Pancreas (tissue), 10 donors: ENCODE results near the gene NTNG2. TPM values are rescaled to one million over a fixed set of nuclear protein-coding genes. Genes with fewer than 3 reads are reported as not detected.

Experiments used
- ATAC-seq, 4 donors: fragments of 200-7000 bp; cut with Tn5 transposase; one replicate each; pipeline versions ENCODE4 v1.8.0 to v1.9.1; 2020; ENCODE audit warnings: mild to moderate bottlenecking in 4 of 4, moderate library complexity in 4 of 4
- DNase-seq, 6 donors: peaks; one replicate each; pipeline ENCODE4 v3.0.0-alpha.2; 2020
- FAIRE-seq: peaks from 2 replicates; lab custom pipeline; 2012; peaks lifted over from hg19 to GRCh38; lab: Jason Lieb, UNC
- H3K27ac ChIP-seq, 4 donors: fragments of 200-600 bp; sonication (generic); 1 replicate in 3 of 4; 2 replicates in 1 of 4; pipeline versions ENCODE4 v1.5.0 to v1.8.0; 2020
- H3K27me3 ChIP-seq, 4 donors: fragments of 200-600 bp; one replicate each; pipeline ENCODE4 v1.8.0; 2021
- H3K36me3 ChIP-seq, 3 donors: fragments of 200-600 bp; sonication (generic) in 1 of 3; one replicate each; pipeline versions ENCODE4 v1.5.0 to v1.8.0; 2020 to 2021
- H3K4me1 ChIP-seq, 3 donors: fragments of 200-600 bp; one replicate each; pipeline ENCODE4 v1.8.0; 2021
- H3K4me3 ChIP-seq, 4 donors: fragments of 200-600 bp; sonication (generic) in 2 of 4; one replicate each; pipeline versions ENCODE4 v1.5.0 to v1.8.0; 2020 to 2021
- H3K9me3 ChIP-seq, 4 donors: fragments of 200-600 bp; one replicate each; pipeline ENCODE4 v1.8.0; 2021
- CTCF ChIP-seq, 4 donors: fragments of 200-600 bp; sonication (generic) in 3 of 4; IDR thresholded peaks; one replicate each; pipeline versions ENCODE4 v1.5.0 to v1.8.0; 2021; ENCODE audit warnings: antibody characterized with exemption in 4 of 4
- WGBS, 2 donors: extraction: QIAGEN DNeasy Blood & Tissue Kit; methylation state at CpG; one replicate each; pipeline ENCODE4 v1.1.7; 2013; 5-methylcytosine and 5-hydroxymethylcytosine counted together
- intact Hi-C, 3 donors: fragments of 100-400 bp; cut with DNase I; formaldehyde crosslinking; loops; one replicate each; pipeline versions ENCODE4 v1.11.1 to v1.14.2; 2022
- polyA plus RNA-seq, 2 donors: library from polyadenylated mRNA; stranded (reverse); fragments of 200-250 nt; gene quantifications; one replicate each; pipeline ENCODE4 v1.2.3, GENCODE V29; 2013
- total RNA-seq, 6 donors: library from RNA; stranded (reverse); fragmentation: NEBNext Ultra II Directional in 4 of 6; extraction: Animal tissue kit (Norgen Biotek cat#: 25700) in 4 of 6; gene quantifications; one replicate each; pipeline versions ENCODE4 v1.2.1 to v1.2.4, GENCODE V29; 2021 to 2023
- donor health status: healthy with polysubstance abuse.
- donor health status: DM: no; HTN: no; CAD: no; lungs with moderate emphysema.
- donor health status: DM: no; HTN: no; CAD: no.
- donor health status: control.
- donor health status: control.
- donor health status: Bipolar disorder and iron deficiency.
- donor health status: DM: yes; HTN: yes; CAD: no.
- donor health status: DM: no; HTN: no; CAD: no.
- donor health status: DM: no; HTN: no; CAD: no.
- donor health status: DM: yes; HTN: yes; CAD: no.

NTNG2 gene
- total and polyA plus RNA-seq, 8 donors = 1.0 to 6.4 (median 2.4) TPM

GRCh38 chr9:132207215-132207614 is 45.4 kb downstream of the NTNG2 start:
- H3K36me3 ChIP-seq = no peaks in the 10 kb centered on the region
- H3K4me1 ChIP-seq = no peaks in the 10 kb centered on the region
- H3K9me3 ChIP-seq = no peaks in the 10 kb centered on the region
- WGBS, 2 donors = 70 to 78% methylated on average over 14 of the region's 14 CpGs
- DNase-seq (no peak), FAIRE-seq (no peak), ATAC-seq (no peak)
- intact Hi-C loops = no loop called here
- no peak overlapping the region for H3K27ac ChIP-seq
- no peaks in the 10 kb centered on the region for H3K27me3 ChIP-seq
- TF ChIP-seq CTCF (IDR thresholded peaks at IDR 0.05) = no peak
- no peak overlapping the region for H3K4me3 ChIP-seq

GRCh38 chr9:132207839-132208615 is 46.2 kb downstream of the NTNG2 start:
- Histone ChIP-seq H3K27ac (no peak overlapping the region), H3K4me1 (no peaks in the 10 kb centered on the region), H3K4me3 (no peak overlapping the region), H3K27me3 (no peaks in the 10 kb centered on the region), H3K9me3 (no peaks in the 10 kb centered on the region), H3K36me3 (no peaks in the 10 kb centered on the region)
- FAIRE-seq (no peak), DNase-seq (no peak), ATAC-seq (no peak)
- intact Hi-C loops = no loop called here
- 71 to 81% methylated on average over 16 of the region's 16 CpGs for WGBS, 2 donors
- no peak for TF ChIP-seq CTCF (IDR thresholded peaks at IDR 0.05)

- FAIRE-seq (no peak), ATAC-seq (no peak), DNase-seq (no peak)
- TF ChIP-seq CTCF (IDR thresholded peaks at IDR 0.05) = no peak
- Histone ChIP-seq H3K36me3 (no peaks in the 10 kb centered on the region), H3K27ac (no peak overlapping the region), H3K4me1 (peaks cover 0 to 7% (median 0%) of the 10 kb centered on the region in 3 donors), H3K4me3 (no peak overlapping the region), H3K9me3 (no peaks in the 10 kb centered on the region), H3K27me3 (no peaks in the 10 kb centered on the region)
- WGBS, 2 donors = 72 to 87% methylated on average over 30 of the region's 30 CpGs
- intact Hi-C loops = no loop called here
Measured at GRCh38 chr9:132209228-132209627, 47.4 kb downstream of the NTNG2 start.

GRCh38 chr9:132210472-132211145 is 48.8 kb downstream of the NTNG2 start:
- Histone ChIP-seq H3K9me3 (no peaks in the 10 kb centered on the region), H3K27ac (no peak overlapping the region), H3K27me3 (no peaks in the 10 kb centered on the region), H3K36me3 (no peaks in the 10 kb centered on the region), H3K4me1 (peaks cover 0 to 9% (median 3%) of the 10 kb centered on the region in 3 donors), H3K4me3 (no peak overlapping the region)
- FAIRE-seq (no peak), ATAC-seq (no peak), DNase-seq (no peak)
- intact Hi-C loops = no loop called here
- 81 to 85% methylated on average over 14 of the region's 14 CpGs for WGBS, 2 donors
- TF ChIP-seq CTCF (IDR thresholded peaks at IDR 0.05) = no peak

- H3K36me3 ChIP-seq = no peaks in the 10 kb centered on the region
- DNase-seq = no peak
- H3K9me3 ChIP-seq = no peaks in the 10 kb centered on the region
- TF ChIP-seq CTCF (IDR thresholded peaks at IDR 0.05) = no peak
- 82 to 90% methylated on average over 7 of the region's 7 CpGs for WGBS, 2 donors
- peaks cover 0 to 9% (median 3%) of the 10 kb centered on the region in 3 donors for H3K4me1 ChIP-seq
- H3K27ac ChIP-seq = no peak overlapping the region
- H3K27me3 ChIP-seq = no peaks in the 10 kb centered on the region
- no peak for FAIRE-seq
- intact Hi-C loops = no loop called here
- H3K4me3 ChIP-seq = no peak overlapping the region
- no peak for ATAC-seq
Measured at GRCh38 chr9:132211570-132211969, 49.7 kb downstream of the NTNG2 start.
